GM18858 (cell line): ENCODE results near the gene SLCO1A2.
"Not testable (repeated sequence)": the region's sequence is repeated elsewhere in the genome, so short reads cannot be mapped to it uniquely, and the experiment has no call there.

ENCODE experiments used
- ATAC-seq: cut with Tn5 transposase; IDR thresholded peaks from one replicate; pipeline ENCODE4 v1.9.1; 2021; ENCODE audit not compliant: unreplicated experiment

The SLCO1A2 gene

GRCh38 chr12:21334771-21335325 lies at the start of gene SLCO1A2:
TSS of gene SLCO1A2 (minus strand) at chr12:21334917. CDS start at chr12:21334647, 270 bp downstream.
- ATAC-seq, result no peak

- no peak for ATAC-seq
Observed at GRCh38 chr12:21384261-21384660, 49.5 kb upstream of the SLCO1A2 start.

- ATAC-seq, result not testable (repeated sequence)
Observed at GRCh38 chr12:21381320-21381719, 46.6 kb upstream of the SLCO1A2 start.

GRCh38 chr12:21379218-21379617 lies 44.5 kb upstream of the SLCO1A2 start:
- ATAC-seq, result no peak

GRCh38 chr12:21372602-21373001 lies 37.9 kb upstream of the SLCO1A2 start, which contains the start of gene IAPP:
TSS of gene IAPP (plus strand) at chr12:21372902. CDS start at chr12:21373352, 450 bp downstream.
- ATAC-seq, result no peak

- no peak for ATAC-seq
Observed at GRCh38 chr12:21370845-21371449, 36.2 kb upstream of the SLCO1A2 start.

GRCh38 chr12:21369141-21369980 lies 34.6 kb upstream of the SLCO1A2 start:
- ATAC-seq, result no peak

- not testable (repeated sequence) for ATAC-seq
Observed at GRCh38 chr12:21360632-21361031, 25.9 kb upstream of the SLCO1A2 start.

GRCh38 chr12:21354641-21355040 lies 19.9 kb upstream of the SLCO1A2 start:
- ATAC-seq, result no peak

- no peak for ATAC-seq
Observed at GRCh38 chr12:21353948-21354347, 19.2 kb upstream of the SLCO1A2 start.

- ATAC-seq, result no peak
Observed at GRCh38 chr12:21353487-21353886, 18.8 kb upstream of the SLCO1A2 start.

GRCh38 chr12:21350975-21351374 lies 16.3 kb upstream of the SLCO1A2 start:
- ATAC-seq, result no peak

- ATAC-seq, result no peak
Observed at GRCh38 chr12:21346542-21347205, 12.0 kb upstream of the SLCO1A2 start.

GRCh38 chr12:21343636-21344035 lies 8.9 kb upstream of the SLCO1A2 start:
- no peak for ATAC-seq

- ATAC-seq, result no peak
Observed at GRCh38 chr12:21341769-21342168, 7.1 kb upstream of the SLCO1A2 start.

- no peak for ATAC-seq
Observed at GRCh38 chr12:21340403-21340802, 5.7 kb upstream of the SLCO1A2 start.

- no peak for ATAC-seq
Observed at GRCh38 chr12:21339921-21340320, 5.2 kb upstream of the SLCO1A2 start.

- ATAC-seq, result no peak
Observed at GRCh38 chr12:21337959-21338744, 3.4 kb upstream of the SLCO1A2 start.

GRCh38 chr12:21337453-21337852 lies 2.7 kb upstream of the SLCO1A2 start:
- no peak for ATAC-seq

GRCh38 chr12:21336656-21337055 lies 1.9 kb upstream of the SLCO1A2 start:
- no peak for ATAC-seq
